Neural progenitor cell (in vitro differentiated cells): ENCODE data around the gene ZBTB24.

Experiments used
- CTCF ChIP-seq: fragments of 200-600 bp; sonication (generic); IDR thresholded peaks from 2 replicates; pipeline ENCODE4 v1.5.1; 2017; ENCODE audit warnings: antibody characterized with exemption, mild to moderate bottlenecking
- EZH2 ChIP-seq: fragments of 200-600 bp; sonication (generic); IDR thresholded peaks from 2 replicates; pipeline ENCODE4 v1.6.1; 2017; ENCODE audit warnings: antibody characterized with exemption, mild to moderate bottlenecking, moderate library complexity
- EZH2phosphoT487 ChIP-seq: fragments of 200-600 bp; sonication (generic); IDR thresholded peaks from 2 replicates; pipeline ENCODE4 v1.6.1; 2017; ENCODE audit warnings: antibody characterized with exemption

GRCh38 chr6:109493865-109494264 lies 10.8 kb upstream of the ZBTB24 start:
- TF ChIP-seq CTCF, result no peak
- TF ChIP-seq EZH2phosphoT487, result no peak
- TF ChIP-seq EZH2, result no peak
